Mononuclear cell (primary cell): ENCODE data around the gene SAG. TPM values are rescaled to one million over a fixed set of nuclear protein-coding genes. Genes with fewer than 3 reads are reported as not detected.
"Not testable (repeated sequence)": the region's sequence is repeated elsewhere in the genome, so short reads cannot be mapped to it uniquely, and the experiment has no call there.

Experiments used
- H3K27me3 ChIP-seq: 2 replicates; pipeline ENCODE4 v1.6.0; 2011; ENCODE audit warnings: low read length, control low read depth; ENCODE audit not compliant: insufficient read depth
- H3K4me1 ChIP-seq: 2 replicates; pipeline ENCODE4 v1.5.1; 2011; ENCODE audit warnings: mild to moderate bottlenecking, low read length, control low read depth; ENCODE audit not compliant: insufficient read depth
- H3K4me3 ChIP-seq: 2 replicates; pipeline ENCODE4 v1.5.1; 2011; ENCODE audit warnings: mild to moderate bottlenecking, low read length, moderate library complexity
- H3K9me3 ChIP-seq: 2 replicates; pipeline ENCODE4 v1.5.1; 2011; ENCODE audit warnings: low read depth, mild to moderate bottlenecking, control low read depth, low read length
- total RNA-seq: library from RNA; depleted of rRNA; stranded (reverse); fragments of >200 nt; gene quantifications from one replicate; pipeline ENCODE4 v1.2.3, GENCODE V29; 2012

The SAG gene
- total RNA-seq, 1 donor, result 0.21 TPM

GRCh38 chr2:233365861-233366520, 58.4 kb downstream of the SAG start:
- peaks cover 6% of the 10 kb centered on the region for H3K9me3 ChIP-seq
- peaks cover 57% of the 10 kb centered on the region for H3K4me1 ChIP-seq
- no peaks in the 10 kb centered on the region for H3K27me3 ChIP-seq
- no peak overlapping the region for H3K4me3 ChIP-seq

GRCh38 chr2:233367586-233367985, 60.0 kb downstream of the SAG start:
- Histone ChIP-seq H3K27me3 (no peaks in the 10 kb centered on the region), H3K9me3 (peaks cover 6% of the 10 kb centered on the region), H3K4me3 (no peak overlapping the region), H3K4me1 (peaks cover 54% of the 10 kb centered on the region)

DNA sequence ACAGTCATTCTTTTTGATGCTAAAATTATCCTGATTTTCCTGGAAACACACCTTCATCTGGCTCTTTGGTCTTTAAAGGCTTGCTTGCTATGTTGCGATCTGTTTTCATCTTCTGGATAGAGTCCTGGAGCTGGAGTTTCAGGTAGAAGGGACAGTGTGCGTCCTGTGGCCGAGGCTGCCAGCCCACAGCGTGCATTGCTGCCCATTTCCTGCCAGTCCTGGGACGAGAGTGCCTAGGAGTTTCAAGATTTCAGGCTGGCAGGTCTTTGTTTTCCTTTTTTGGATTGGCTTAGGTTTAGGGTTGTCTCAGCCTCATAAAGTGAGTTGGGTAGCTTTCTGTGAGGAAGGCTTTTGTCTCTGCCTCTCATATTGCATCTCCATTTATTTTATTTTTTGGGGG, 61.1 kb downstream of the SAG start:
- Histone ChIP-seq H3K9me3 (peaks cover 3% of the 10 kb centered on the region), H3K4me1 (peaks cover 54% of the 10 kb centered on the region), H3K4me3 (no peak overlapping the region), H3K27me3 (no peaks in the 10 kb centered on the region)

GRCh38 chr2:233369462-233369861, 61.8 kb downstream of the SAG start:
- Histone ChIP-seq H3K4me3 (no peak overlapping the region), H3K27me3 (no peaks in the 10 kb centered on the region), H3K4me1 (peaks cover 54% of the 10 kb centered on the region)

DNA sequence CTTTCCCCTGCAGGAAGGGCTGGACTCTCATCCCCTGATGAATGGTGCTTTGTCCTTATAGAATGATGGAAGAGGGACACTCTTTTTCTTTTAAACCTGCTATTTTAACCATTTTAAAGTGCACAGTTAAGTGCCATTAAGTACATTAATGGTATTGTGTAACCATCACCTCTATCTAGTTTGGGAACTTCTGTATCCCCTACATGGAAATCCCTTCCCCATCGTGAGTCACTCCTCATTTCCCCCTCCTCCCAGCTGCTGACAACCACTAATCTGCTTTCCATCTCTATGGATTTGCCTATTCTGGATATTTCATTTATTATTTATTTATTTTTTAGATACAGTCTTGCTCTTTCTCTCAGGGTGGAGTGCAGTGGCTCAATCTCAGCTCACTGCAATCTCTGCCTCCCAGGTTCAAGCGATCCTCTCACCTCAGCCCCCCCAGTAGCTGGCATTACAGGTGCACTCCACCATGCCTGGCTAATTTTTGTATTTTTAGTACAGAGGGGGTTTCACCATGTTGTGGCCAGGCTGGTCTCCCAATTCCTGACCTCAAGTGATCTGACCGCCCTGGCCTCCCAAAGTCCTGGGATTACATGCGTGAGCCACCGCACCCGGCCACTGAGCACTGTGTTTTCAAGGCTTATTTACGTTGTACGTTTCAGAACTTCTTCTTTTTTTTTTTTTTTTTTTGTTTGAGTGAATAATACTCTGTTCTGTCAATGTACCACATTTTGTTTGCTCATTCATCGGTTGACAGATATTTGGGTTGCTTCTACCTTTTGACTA, 62.5 kb downstream of the SAG start:
- H3K27me3 ChIP-seq, result no peaks in the 10 kb centered on the region
- H3K4me1 ChIP-seq, result peaks cover 54% of the 10 kb centered on the region
- no peaks in the 10 kb centered on the region for H3K9me3 ChIP-seq
- no peak overlapping the region for H3K4me3 ChIP-seq

More at GRCh38 chr2:233369462-233369861, 61.8 kb downstream of the SAG start:
- no peaks in the 10 kb centered on the region for H3K9me3 ChIP-seq

DNA sequence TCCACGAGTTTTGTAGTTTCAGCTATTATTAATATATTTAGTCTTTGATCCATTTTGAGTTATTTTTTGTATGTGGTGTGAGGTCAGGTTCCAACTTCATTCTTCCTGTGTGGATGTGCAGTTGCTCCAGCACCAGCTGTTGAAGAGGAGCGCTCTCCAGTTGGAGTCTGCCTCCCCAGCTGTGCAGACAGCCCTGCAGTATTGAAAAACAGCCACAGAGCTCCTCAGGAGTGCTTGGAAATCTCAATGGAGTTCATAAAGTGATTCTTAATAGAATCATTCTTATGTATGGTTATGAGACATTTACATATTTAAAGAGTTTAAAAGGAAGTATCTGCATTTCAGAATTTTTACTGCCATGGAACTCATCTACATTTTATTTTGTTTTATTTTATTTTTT, 64.0 kb downstream of the SAG start:
- H3K4me3 ChIP-seq, result no peak overlapping the region
- no peaks in the 10 kb centered on the region for H3K27me3 ChIP-seq
- H3K9me3 ChIP-seq, result no peaks in the 10 kb centered on the region
- H3K4me1 ChIP-seq, result peaks cover 47% of the 10 kb centered on the region

DNA sequence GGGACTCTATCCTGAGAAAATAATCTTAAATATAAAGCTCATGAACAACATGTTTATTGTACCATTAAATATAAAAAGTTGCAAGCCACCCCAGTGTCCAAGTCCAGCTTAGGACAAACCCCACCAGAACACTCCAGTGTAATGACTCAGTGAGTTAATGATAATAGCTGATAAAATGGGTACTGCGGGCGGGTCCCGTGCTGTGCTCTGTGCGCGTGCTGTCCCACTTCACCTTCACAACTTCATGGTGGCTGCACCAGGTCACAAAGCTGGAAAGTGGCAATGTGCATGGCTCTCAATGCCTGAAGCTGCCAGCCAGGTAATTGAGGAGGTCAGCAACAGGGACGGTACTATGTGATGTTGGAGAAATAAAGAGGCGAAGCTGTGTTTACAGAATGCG, 65.2 kb downstream of the SAG start:
- H3K4me1 ChIP-seq, result peaks cover 37% of the 10 kb centered on the region
- no peak overlapping the region for H3K4me3 ChIP-seq
- no peaks in the 10 kb centered on the region for H3K9me3 ChIP-seq
- H3K27me3 ChIP-seq, result no peaks in the 10 kb centered on the region

GRCh38 chr2:233373316-233373715, 65.7 kb downstream of the SAG start:
- H3K27me3 ChIP-seq, result no peaks in the 10 kb centered on the region
- peaks cover 32% of the 10 kb centered on the region for H3K4me1 ChIP-seq
- no peak overlapping the region for H3K4me3 ChIP-seq
- no peaks in the 10 kb centered on the region for H3K9me3 ChIP-seq

DNA sequence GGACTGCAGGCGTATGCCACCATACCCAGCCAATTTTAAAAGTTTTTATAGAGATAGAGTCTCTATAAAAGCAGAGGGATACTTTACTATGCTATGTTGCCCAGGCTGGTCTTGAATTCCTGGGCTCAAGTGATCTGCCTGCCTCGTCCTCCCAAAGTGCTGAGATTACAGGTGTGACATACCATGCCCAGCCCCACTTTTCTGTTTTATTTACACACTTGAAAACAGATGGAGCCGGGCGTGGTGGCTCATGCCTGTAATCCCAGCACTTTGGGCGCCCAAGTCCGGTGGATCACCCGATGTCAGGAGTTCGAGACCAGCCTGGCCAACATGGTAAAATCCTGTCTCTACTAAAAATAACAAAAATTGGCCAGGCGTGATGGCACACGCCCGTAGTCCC, 67.2 kb downstream of the SAG start:
- not testable (repeated sequence) for H3K4me3 ChIP-seq, H3K27me3 ChIP-seq, H3K9me3 ChIP-seq
- peaks cover 30% of the 10 kb centered on the region for H3K4me1 ChIP-seq

- Histone ChIP-seq H3K4me1 (peaks cover 30% of the 10 kb centered on the region), H3K9me3 (no peaks in the 10 kb centered on the region), H3K4me3 (no peak overlapping the region), H3K27me3 (no peaks in the 10 kb centered on the region)
These were observed 68.1 kb downstream of the SAG start for GRCh38 chr2:233375490-233376314.

DNA sequence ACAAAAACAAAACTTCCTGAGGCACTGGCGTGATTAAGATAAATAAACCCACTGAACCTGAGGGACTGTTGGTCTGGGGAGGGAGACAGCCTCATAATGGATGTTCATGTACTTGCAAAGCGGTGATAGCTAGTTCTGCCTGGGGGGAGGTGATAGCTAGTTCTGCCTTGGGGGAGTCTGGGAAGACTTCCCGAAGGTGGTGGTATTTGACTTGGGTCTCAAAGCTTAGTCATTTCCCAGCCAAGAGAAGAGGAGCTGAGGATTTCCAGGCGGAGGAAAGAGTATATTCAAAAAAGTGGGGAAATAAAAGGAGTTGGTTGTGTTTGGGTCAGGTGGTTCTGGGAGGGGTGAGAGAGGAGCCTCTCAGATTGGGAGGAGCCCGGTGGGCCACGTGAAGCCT, 71.4 kb downstream of the SAG start:
- H3K4me3 ChIP-seq, result no peak overlapping the region
- no peaks in the 10 kb centered on the region for H3K27me3 ChIP-seq
- H3K9me3 ChIP-seq, result no peaks in the 10 kb centered on the region
- peaks cover 54% of the 10 kb centered on the region for H3K4me1 ChIP-seq

DNA sequence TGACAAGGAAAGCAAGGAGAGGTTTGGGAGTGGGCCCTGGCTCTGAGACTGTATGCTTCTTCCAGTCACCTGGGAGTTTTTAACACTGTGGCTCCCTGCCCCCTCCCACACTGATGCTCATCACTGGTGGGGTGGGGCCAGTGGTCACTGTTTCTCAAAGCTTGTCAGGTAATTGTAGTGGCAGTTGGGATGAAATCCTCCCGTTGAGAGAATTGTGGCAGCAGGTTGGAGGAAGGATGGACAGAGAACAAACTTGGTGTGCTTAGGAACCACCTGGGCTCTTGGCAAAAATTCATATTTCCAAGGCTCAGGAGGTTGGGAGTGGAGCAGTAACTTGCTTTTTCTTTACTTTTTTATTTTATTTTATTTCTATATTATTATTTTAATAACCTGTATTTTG, 71.8 kb downstream of the SAG start:
- no peaks in the 10 kb centered on the region for H3K9me3 ChIP-seq
- no peak overlapping the region for H3K4me3 ChIP-seq
- H3K27me3 ChIP-seq, result no peaks in the 10 kb centered on the region
- peaks cover 58% of the 10 kb centered on the region for H3K4me1 ChIP-seq

DNA sequence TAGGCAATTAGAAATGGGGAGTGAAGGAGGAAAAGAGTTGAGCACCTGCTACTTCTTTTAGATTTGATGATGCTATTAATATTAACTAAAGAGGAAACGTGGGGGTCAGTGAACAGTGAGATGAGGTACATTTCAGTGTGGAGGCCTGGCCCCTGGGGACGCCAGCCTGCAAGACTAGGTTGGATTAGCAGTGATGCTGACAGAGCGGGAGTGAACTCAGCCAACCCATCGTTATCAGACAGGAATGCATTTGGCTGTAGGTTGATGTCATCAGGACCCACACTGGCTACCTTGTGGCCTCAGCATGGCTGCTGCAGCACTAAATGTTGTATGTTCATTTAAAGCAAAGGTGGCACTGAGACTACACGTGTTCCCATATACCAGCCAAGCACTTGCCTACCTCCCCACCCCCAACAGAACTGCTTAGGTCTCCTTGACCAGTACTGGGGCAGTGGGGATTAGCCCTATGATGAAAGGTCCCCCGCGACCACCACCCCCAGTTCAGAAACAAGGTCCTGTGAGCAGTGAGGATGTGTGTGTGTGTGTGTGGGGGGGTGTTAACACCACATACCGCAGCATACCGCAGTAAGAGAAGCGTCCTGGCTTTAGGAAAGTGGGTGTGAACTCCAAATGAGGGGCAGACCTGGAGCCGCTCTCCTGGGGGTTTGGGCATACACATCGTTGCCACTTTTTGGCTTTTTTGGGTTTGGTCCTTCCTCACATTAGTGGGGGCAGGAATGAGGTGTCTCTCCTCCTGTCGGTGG, 72.7 kb downstream of the SAG start:
- peaks cover 67% of the 10 kb centered on the region for H3K4me1 ChIP-seq
- no peak overlapping the region for H3K4me3 ChIP-seq
- H3K27me3 ChIP-seq, result no peaks in the 10 kb centered on the region
- no peaks in the 10 kb centered on the region for H3K9me3 ChIP-seq

DNA sequence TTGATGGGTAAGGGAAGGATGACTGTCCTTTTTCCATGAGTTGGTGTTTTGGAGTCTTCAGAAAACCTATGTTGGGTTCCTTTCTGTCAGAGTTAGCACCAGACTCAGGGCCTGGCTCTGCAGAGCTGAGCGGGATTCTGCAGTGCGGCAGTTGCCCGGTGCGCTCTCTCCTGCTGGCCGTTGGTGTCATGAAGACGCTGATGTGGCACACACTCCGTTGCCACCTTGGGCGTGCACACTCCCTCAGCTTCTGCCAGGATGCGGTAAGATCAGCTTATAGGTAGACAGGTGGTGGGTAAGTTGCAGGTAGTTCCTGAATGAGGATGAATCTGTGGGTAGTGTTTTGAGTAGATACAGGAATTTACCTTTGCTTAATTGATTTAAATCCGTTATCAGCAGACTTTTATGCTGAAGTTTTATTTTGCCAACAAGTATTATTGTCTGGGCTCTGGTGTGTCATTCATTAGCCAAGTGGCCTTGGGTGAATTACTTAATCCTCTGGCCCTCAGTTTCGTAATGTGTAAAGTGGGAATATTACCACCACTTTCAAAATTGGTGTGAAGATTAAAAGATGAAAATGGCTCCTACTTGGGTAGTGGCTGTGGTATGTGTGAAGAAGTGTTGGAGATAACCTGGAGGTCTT, 73.5 kb downstream of the SAG start:
- Histone ChIP-seq H3K4me1 (peaks cover 75% of the 10 kb centered on the region), H3K4me3 (no peak overlapping the region), H3K9me3 (no peaks in the 10 kb centered on the region), H3K27me3 (no peaks in the 10 kb centered on the region)
